Renal cortical epithelial cell (primary cell): ENCODE measurements around the gene KIF6. TPM values are rescaled to one million over a fixed set of nuclear protein-coding genes. Genes with fewer than 3 reads are reported as not detected.
"Not testable (repeated sequence)": the region's sequence is repeated elsewhere in the genome, so short reads cannot be mapped to it uniquely, and the experiment has no call there.

Source experiments
- DNase-seq: peaks from one replicate; pipeline ENCODE4 v3.0.0-alpha.2; 2011; ENCODE audit warnings: low read depth
- total RNA-seq: library from RNA; depleted of rRNA; stranded (reverse); fragments of >200 nt; gene quantifications from 2 replicates; pipeline ENCODE4 v1.2.3, GENCODE V29; 2014

KIF6 gene
- total RNA-seq, 1 donor from 2014 or later: 1.3 TPM

GRCh38 chr6:39714802-39715201 lies 10.4 kb downstream of the KIF6 start:
- no peak for DNase-seq

GRCh38 chr6:39707962-39708683 lies 17.1 kb downstream of the KIF6 start:
- peak; percentile 47 for DNase-seq

GRCh38 chr6:39706819-39707335 lies 18.3 kb downstream of the KIF6 start:
- no peak for DNase-seq

- no peak for DNase-seq
These were observed 22.9 kb downstream of the KIF6 start for GRCh38 chr6:39702265-39702664.

GRCh38 chr6:39700362-39700761 lies 24.8 kb downstream of the KIF6 start:
- DNase-seq: no peak

- peak; percentile 80 for DNase-seq
These were observed 26.4 kb downstream of the KIF6 start for GRCh38 chr6:39698789-39699188.

- DNase-seq: no peak
These were observed 28.0 kb downstream of the KIF6 start for GRCh38 chr6:39696986-39697788.

- DNase-seq: no peak
These were observed 29.8 kb downstream of the KIF6 start for GRCh38 chr6:39695447-39695846.

- DNase-seq: peak; percentile 50
These were observed 32.0 kb downstream of the KIF6 start for GRCh38 chr6:39693206-39693605.

GRCh38 chr6:39688494-39688893 lies 36.7 kb downstream of the KIF6 start:
- DNase-seq: peak; percentile 87

GRCh38 chr6:39686976-39687375 lies 38.2 kb downstream of the KIF6 start:
- no peak for DNase-seq

- DNase-seq: no peak
These were observed 39.3 kb downstream of the KIF6 start for GRCh38 chr6:39685938-39686337.

- DNase-seq: no peak
These were observed 39.8 kb downstream of the KIF6 start for GRCh38 chr6:39685489-39685826.

- peak; percentile 74 for DNase-seq
These were observed 40.3 kb downstream of the KIF6 start for GRCh38 chr6:39684790-39685488.

GRCh38 chr6:39681674-39682121 lies 43.5 kb downstream of the KIF6 start:
- no peak for DNase-seq

- DNase-seq: no peak
These were observed 46.3 kb downstream of the KIF6 start for GRCh38 chr6:39678914-39679313.

GRCh38 chr6:39677318-39677717 lies 47.9 kb downstream of the KIF6 start:
- DNase-seq: not testable (repeated sequence)

GRCh38 chr6:39670519-39670918 lies 54.7 kb downstream of the KIF6 start:
- no peak for DNase-seq

GRCh38 chr6:39669973-39670342 lies 55.2 kb downstream of the KIF6 start:
- DNase-seq: no peak

GRCh38 chr6:39669207-39669972 lies 55.8 kb downstream of the KIF6 start:
- no peak for DNase-seq

- no peak for DNase-seq
These were observed 58.3 kb downstream of the KIF6 start for GRCh38 chr6:39666706-39667489.
